Gastroesophageal sphincter (tissue), 3 donors: Measurements from ENCODE around the gene SUPT4H1.

Source experiments
- EP300 ChIP-seq: sonication (generic); formaldehyde crosslinking; IDR thresholded peaks from one replicate; pipeline ENCODE4 v1.6.1; 2017; ENCODE audit warnings: antibody characterized with exemption, mild to moderate bottlenecking
- POLR2A ChIP-seq, 2 donors: fragments of 450-650 bp; IDR thresholded peaks; one replicate each; pipeline ENCODE4 v1.6.1; 2017; ENCODE audit warnings: antibody characterized with exemption in 2 of 2, mild to moderate bottlenecking in 2 of 2, moderate library complexity in 1 of 2
- POLR2AphosphoS5 ChIP-seq: sonication (generic); formaldehyde crosslinking; IDR thresholded peaks from one replicate; pipeline ENCODE4 v1.6.1; 2017; ENCODE audit warnings: antibody characterized with exemption
- TF ChIP-seq, protein P1 (sequence below), 4 experiments: fragments of 200-600 bp in 2 of 4; fragments of 450-650 bp in 2 of 4; sonication (generic) in 1 of 4; IDR thresholded peaks; one replicate each; pipeline ENCODE4 v1.5.1; 2017 to 2019; ENCODE audit warnings: antibody characterized with exemption in 4 of 4, mild to moderate bottlenecking in 2 of 4, moderate library complexity in 2 of 4

DNA sequence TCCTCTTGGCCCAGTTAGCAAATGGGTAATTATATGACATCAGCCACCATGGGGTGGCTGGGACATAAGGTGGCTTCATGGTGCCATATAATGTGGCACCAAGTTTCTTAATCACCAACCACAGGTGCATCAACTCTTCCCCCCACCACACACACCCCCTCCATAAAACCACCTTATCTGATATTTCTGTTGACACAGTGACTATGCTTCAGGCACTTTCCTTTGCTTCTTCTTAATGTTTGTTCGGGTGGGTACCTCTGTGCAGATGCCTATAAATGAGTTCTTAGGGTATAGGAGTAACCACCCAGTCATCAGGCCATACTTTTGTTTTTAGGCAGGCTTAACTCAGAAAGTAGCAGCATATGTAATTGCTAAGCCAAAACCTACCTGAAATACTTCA lies 35.8 kb upstream of the SUPT4H1 start:
- no peak for TF ChIP-seq POLR2AphosphoS5
- TF ChIP-seq, protein P1, sequence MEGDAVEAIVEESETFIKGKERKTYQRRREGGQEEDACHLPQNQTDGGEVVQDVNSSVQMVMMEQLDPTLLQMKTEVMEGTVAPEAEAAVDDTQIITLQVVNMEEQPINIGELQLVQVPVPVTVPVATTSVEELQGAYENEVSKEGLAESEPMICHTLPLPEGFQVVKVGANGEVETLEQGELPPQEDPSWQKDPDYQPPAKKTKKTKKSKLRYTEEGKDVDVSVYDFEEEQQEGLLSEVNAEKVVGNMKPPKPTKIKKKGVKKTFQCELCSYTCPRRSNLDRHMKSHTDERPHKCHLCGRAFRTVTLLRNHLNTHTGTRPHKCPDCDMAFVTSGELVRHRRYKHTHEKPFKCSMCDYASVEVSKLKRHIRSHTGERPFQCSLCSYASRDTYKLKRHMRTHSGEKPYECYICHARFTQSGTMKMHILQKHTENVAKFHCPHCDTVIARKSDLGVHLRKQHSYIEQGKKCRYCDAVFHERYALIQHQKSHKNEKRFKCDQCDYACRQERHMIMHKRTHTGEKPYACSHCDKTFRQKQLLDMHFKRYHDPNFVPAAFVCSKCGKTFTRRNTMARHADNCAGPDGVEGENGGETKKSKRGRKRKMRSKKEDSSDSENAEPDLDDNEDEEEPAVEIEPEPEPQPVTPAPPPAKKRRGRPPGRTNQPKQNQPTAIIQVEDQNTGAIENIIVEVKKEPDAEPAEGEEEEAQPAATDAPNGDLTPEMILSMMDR (IDR thresholded peaks at IDR 0.05) = no peak
- TF ChIP-seq EP300 = no peak
- no peak for TF ChIP-seq POLR2A (IDR thresholded peaks at IDR 0.05)
